GDM1 (cell line): Measurements from ENCODE around the gene CUBN.

Source experiments
- DNase-seq: peaks from one replicate; lab custom pipeline; 2025; lab: John Stamatoyannopoulos, UW

Gene CUBN

DNA sequence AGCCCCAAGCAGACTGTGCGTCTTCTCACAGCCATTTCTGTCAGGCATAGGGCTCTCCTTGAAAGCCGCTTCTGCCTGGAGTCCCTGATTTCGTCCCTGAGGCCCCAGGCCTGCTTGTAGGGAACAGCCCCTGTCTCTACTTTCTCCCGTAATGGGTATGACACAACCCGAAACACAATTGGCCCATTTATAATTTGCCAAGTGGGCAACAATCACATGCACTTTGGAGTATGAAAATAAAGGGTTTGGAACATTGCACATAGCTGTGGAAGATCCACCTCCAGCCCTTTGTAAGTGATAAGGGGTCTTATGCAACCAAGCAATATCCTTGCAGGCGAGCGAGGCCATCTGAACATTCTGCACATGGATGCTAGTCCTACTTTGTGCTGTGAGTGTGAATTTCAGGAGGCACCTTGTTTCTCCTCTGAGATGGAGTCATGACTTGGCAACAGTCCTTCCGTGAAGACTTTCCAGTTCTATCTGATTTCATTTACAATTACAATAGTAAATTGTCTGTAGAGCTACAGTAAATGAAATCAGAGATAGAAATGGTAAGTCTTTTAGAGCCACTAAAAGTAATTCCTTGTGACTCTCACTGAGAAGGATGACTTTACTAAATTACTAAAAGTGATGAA, 141.5 kb downstream of the CUBN start:
- DNase-seq, result no peak

GRCh38 chr10:16987206-16987621, 142.4 kb downstream of the CUBN start:
- no peak for DNase-seq

DNA sequence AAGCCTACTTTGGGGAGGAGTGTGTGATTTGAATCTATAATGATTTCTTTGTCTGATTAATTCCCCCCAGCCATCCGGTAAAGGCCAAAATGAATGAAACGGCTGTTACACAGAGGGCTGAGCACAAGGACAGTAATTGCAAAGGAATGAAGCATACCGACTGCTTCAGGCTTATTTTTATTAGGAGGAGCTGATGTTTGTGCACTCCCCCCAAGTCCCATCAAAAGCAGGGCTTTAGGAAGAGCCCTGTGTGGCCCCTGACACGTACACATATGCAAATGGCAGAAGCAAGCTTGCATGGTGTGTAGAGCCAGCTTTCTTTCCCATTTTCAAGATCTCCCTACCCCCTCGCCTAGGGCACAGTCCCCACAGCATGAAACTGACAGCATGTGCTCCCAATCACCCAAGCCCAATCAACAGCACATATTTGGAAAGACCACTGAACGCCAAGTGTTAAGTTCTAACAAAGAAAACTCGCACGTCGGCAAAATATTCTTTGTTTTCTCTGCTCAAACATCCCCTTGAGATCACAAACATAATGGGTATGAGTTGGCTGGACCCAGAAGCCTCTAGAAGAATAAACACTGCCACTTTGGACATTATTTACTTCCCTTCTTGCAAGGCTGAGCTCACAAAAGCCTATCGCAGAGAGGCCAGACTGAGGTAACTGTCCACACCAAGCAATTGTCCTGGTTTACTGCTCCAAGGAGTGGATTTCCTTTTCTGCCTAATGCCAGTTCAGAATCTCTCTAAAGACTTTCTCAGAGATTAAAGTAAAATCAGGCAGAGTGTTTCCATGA, 143.0 kb downstream of the CUBN start:
- no peak for DNase-seq

DNA sequence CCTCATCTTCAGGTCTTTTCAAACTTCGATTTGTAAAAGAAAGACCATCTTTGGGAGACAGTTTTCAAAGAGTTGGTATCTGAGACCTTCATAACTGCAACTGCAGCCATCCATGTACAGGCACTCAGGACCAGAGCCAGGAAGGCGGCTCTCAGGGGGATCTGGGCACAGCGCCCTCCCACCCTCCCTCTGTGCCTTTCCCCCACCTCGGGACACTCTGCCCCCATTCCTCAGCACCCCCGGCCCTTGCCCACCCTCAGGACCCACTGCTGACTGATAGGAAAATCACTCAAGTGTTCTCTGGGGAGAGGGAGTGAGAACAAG, 143.6 kb downstream of the CUBN start:
- DNase-seq, result no peak

DNA sequence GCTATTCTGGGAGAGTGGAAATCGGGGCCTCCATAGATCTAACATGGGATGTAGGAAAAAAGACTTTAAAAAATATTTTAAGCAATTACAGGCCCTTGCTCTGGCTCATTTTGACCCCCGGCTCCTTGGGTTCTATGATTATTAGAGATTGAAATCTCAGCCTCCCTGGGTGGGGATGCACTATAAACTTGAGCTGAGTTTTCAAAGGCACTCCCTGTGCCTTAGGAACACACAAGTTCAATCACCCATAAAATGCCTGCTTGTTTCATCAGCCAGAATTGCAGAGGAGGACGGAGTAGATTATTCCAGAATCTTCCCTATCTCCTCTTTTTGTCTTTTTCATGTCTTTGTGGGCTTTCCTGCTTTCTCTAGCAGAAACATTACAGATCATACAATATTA, 145.4 kb downstream of the CUBN start:
- DNase-seq, result no peak

DNA sequence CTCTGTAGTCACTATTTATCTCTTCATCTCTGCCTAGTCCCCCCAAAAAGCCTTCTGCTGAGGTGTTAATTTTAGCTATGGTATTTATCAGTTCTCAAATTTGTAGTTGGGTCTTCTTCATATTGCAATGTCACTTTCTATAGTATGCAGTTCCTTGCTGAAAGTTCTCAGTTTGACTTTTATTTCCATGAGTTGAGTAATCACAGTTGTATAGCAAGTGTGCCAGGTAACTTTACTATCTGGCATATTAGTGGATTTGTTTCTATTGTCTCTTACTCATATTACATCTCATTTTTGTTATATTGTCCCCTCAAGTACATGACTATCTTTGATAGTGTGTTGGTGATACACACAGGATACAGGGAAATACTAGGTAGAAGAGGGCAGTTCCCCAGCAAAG, 152.8 kb downstream of the CUBN start:
- no peak for DNase-seq

DNA sequence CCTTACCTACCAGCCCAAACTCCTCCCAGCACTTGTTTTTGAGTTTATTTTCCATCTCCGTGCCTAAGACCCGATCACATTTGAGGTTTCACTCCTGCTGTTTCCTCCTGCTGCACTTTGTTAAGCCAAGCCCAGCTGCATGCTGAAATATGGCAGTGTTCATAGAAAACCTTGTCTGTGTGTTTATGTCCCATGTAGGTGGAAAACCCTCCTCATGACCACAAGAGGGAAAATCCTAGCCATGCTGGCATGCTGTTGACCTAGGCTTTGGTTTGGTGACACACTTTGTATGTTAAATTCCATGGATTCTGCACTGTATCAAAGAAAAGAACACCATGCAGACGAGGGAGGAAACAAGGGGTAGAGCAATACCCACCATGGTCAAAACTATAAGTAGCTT, 154.4 kb downstream of the CUBN start:
- no peak for DNase-seq

- no peak for DNase-seq
These were observed 161.1 kb downstream of the CUBN start for GRCh38 chr10:16968416-16969041.

GRCh38 chr10:16967866-16968415, 161.7 kb downstream of the CUBN start:
- no peak for DNase-seq

DNA sequence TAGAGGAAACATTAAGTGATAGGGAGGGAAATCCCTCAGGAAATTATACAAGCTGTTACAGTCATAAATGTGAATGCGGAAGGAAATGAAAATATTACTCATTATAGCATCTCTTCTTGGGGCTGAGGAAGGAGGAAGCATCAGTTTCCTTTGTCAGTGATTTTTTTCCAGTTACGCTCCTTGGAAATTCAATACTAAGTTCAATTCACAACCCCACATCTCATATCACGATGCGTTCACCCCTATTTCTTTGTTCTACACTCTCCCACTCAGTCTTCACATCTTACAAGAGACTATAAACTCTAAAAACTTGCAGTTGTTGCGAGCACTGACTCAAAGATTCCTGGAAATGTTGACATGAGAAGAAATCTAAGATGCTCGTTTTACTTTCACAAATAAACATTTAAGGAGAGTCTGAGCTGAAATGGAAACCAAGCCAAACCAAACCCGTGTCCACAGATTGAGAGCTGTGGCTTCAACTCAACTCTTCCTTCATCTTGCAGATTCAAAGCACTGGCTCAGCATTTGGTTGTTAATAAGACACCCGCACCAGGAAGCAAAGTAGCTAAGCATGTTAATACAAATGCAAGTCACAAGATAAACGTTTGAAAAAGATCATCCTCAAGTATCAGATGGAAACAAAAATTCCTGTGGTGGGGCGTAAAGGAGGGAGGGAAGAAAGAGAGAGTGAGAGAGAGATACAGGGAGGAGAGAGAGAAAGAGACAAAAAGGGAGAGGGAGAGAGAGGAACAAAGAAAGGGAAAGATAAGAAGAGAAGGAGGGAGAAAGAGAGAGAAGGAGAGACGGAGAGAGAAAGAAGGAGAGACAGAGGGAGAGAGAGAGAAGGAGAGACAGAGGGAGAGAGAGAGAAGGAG, 162.4 kb downstream of the CUBN start:
- DNase-seq, result no peak

- DNase-seq, result no peak
These were observed 163.7 kb downstream of the CUBN start for GRCh38 chr10:16965740-16966447.

- no peak for DNase-seq
These were observed 164.3 kb downstream of the CUBN start for GRCh38 chr10:16965344-16965616.

DNA sequence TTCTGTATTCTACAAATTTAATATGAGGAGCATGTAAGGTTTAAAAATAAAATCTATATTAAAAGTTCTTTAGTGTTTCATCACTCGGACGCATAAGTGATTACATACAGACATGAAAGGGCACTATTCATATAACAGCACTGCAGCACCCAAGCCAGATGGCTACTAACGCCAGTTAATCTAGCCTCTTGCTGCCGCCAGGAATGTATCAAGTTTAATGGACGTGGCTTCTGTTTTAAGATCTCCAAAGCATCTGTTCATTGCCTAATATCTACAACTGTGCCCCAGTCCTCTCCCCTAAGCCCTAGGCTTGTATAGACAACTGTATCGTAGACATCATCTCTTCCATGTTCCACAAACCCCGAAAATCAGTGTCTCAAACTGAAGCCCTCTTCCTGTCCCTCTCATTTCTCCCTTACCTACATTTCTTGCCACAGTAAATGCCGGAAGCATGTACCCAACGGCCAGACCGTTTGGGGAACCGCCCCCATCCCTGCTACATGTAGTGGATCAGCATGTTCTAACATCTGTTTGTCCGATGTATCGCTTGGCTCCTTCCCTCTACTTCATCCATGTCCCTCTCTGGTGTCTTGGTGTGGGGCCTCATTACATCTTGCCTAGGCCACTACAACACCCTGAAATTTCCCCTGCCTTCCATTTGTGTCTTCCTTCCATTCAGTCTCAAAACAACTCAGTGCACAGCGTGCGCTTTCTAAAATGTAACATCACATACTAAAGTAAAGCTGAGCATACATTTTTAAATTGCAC, 164.9 kb downstream of the CUBN start:
- DNase-seq, result no peak

DNA sequence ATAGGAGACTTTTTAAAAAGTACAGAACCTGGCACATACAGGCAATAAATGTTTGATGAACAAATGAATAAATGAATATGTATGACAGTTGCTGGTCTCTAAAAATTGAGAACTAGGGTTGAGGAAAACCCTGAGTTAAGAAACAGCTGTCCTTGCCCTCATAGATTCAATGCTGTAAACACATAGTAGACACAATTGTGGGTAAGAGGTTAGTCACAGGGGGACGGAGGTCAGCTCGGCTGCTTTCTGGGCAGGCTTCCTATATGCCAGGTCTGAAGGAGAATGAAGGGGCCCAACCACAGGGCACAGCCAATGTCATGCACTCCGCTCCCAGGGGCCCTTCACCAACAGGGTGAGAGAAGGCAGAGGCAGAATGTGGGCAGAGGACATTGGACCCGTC, 169.1 kb downstream of the CUBN start:
- DNase-seq, result no peak

DNA sequence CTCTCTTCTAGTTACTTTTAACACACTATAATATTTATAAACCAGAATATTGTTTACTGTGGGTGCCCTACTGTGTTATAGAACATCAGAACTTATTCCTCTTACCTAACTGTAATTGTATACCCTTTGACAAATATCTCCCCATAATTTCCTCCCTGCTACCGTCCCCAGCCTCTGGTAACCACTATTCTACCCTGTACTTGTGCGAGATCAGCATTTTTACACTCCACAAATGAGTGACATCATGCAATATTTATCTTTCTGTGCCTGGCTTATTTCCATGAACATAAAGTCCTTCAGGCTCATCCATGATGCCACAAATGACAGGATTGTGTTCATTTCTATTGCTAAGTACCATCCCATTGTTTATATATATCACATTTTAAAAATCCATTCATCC, 172.6 kb downstream of the CUBN start:
- DNase-seq, result no peak

DNA sequence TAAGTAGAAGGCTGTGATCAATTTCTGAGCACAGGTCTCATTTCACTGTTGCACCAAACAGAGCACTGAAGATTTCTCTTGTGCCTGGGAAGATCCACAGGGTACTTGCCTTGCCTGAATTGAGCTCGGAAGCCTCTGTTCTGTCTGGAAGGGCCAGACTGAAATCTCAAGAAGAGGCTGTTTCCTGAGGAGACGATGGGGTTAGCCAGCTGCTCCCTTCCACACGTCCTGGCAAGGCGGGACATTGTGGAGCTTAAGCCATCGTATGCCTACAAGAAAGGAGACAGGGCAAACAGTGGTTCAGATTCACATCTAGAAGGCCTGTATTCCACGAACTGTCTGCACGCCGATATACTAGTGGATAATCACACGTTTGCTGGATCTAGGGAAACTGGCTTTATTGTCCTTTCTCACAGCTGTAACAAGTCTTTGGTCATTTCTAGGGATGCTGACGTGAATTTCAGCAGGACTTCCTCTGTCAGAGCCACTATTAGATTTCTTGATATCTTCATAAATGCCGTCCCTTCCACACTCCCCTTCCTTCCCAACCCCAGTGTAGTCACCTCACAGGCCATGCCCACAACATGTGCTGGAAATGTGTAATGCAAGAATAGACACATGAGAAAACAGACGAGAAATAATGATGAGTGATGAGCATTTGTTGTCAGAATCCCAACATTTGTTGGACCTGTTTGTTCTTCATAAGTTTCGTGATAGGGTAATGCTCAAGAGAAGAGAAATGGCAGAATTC, 175.2 kb downstream of the CUBN start:
- no peak for DNase-seq

DNA sequence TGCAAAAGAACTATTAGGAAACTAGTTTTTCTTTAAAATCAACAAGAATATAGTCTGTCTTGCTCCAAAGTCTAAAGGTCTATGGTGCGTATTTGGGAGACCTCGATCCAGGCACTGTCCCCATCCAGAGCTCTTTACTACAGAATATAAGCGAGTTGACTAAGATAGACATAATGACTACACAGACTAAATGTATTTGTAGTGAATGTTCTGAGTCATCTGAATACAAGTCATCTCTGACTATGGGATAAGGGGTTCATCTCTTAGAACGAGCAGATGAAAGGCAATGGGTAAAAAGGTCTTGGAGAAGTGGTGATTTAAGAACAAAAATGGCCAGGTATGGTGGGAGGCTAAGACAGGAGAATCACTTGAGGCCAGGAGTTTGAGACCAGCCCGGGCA, 176.3 kb downstream of the CUBN start:
- no peak for DNase-seq

- no peak for DNase-seq
These were observed 177.0 kb downstream of the CUBN start for GRCh38 chr10:16952610-16953009.

- no peak for DNase-seq
These were observed 177.5 kb downstream of the CUBN start for GRCh38 chr10:16952080-16952479.
